Activated CD8-positive, alpha-beta memory T cell treated with anti-CD3 and anti-CD28 coated beads for 4 hours (primary cell): ENCODE results near the gene ZNF764.
"Not testable (repeated sequence)": the region's sequence is repeated elsewhere in the genome, so short reads cannot be mapped to it uniquely, and the experiment has no call there.

Experiments
- DNase-seq, 2 donors: peaks; one replicate each; pipeline ENCODE4 v3.0.0-alpha.2; 2020; ENCODE audit warnings: low read depth in 2 of 2

ZNF764 gene

DNA sequence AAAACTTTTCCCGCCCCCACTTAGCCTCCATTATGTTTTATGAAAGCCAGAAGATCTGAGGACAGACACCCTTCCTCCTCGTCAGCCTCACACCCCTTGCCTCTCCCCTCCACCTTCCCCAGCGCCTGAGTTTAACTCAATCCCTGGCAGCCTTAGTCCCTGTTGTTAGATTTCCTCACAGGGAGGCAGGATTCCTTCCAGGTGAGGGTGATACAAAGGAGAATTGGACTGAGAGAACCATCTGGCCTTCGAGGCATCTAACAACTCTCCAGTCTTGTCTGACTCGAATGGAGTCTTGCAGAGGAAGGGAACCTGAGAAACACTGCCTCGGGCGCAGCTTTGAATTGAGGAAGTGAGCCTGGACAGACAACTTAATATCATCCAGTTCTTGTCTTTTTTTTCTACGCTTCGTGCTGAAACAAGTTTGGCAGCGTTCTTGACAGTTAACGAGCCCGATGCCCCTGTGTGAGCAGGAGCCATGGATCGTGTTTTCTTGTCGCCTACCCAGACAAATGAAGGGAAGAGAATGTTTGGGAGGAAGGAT is 30.5 kb downstream of the ZNF764 start:
- DNase-seq, result no peak

DNA sequence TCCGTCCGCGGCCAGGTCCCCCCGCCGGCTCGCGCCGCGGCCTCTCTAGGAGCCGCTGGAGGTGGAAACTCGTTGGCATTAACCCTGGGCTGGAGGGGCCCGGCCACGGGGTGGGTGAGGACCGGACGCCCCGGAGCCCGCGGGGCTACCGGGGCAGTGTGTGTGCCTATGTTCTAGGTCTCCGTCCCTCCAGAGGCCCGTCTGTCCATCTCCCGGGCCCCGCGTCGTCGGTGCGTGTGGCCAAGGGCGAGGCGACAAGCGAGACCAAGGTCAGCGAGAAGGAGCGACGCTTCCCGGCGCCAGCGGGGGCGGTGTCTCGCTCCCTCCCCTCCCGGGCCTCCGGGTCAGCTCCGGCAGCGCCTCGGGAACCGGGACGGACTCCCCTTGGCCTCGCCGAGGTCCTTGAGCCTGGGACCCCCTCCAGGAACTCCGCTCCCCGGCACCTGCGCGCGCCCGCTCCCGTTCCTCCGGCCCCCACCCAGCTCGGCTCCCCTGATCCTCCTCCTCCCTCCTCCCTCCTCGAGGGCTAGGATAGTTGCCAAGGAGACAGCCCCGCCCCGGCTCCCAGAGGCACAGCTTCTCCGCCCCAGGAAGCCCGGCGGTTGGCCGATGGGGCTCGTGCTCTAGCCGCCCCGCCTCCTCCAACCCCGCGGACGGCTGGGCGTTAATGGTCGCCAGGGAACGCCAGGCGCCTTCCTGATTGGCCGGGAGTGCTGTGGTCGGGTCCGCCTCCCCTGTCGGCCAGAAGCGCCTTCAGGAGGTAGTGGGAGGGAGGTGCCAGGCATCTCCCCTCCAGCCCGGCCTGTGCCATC is 31.1 kb downstream of the ZNF764 start:
- DNase-seq, result peak; percentile 79

DNA sequence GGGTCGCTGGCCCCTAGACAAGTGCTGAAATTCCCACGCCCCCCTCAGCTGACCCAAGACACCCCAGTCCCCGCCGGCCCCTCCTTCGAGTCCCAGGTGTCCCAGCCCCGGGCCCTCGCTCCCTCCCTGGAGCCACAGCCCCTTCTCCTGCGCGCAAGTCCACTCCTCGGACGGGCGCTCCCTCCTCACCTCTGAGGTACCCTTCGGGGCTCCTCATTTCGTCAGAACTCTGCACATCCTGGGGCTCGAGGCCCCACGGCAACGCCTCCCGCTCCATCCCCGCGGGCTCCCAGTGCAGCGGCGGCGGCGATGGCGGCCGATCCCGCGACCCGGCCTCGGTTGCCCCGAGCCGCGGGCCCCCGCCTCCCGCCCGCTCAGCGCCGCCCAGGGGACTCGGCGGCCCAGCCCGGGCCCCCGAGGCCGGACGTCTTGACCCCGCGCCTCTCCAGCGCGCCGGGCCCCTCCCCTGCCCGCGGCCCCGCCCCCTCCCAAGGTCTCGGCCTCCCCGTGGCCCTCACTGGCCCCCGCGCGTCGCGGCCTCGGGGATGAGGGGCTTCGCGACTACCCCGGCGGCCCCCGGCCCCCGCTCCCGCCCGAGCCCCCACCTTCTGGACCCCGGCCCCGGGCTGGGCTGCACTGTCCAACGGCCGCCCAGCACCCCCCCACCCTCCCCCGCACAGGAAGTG is 31.9 kb downstream of the ZNF764 start, which contains the start of gene ZNF768:
ZNF768 (minus strand) TSS at position 430 of the 686 bp plus-strand sequence; CDS start at position 277, 153 bp downstream.
- peak in 1 of 2 donors; percentile 13 for DNase-seq

DNA sequence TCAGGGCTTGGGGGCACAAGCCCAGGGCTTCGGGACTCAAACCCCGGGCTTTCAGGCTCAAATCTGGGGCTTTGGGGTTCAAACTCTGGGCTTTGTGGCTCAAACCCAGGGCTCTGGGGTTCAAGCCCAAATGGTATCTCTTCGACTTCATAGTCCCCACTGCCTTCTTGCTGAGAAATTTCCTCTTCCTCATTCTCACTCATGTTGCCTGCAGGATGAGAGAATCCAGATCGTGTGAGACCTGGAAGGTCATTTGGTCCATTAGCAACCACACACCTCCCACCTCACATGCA is 32.4 kb downstream of the ZNF764 start:
- no peak for DNase-seq

DNA sequence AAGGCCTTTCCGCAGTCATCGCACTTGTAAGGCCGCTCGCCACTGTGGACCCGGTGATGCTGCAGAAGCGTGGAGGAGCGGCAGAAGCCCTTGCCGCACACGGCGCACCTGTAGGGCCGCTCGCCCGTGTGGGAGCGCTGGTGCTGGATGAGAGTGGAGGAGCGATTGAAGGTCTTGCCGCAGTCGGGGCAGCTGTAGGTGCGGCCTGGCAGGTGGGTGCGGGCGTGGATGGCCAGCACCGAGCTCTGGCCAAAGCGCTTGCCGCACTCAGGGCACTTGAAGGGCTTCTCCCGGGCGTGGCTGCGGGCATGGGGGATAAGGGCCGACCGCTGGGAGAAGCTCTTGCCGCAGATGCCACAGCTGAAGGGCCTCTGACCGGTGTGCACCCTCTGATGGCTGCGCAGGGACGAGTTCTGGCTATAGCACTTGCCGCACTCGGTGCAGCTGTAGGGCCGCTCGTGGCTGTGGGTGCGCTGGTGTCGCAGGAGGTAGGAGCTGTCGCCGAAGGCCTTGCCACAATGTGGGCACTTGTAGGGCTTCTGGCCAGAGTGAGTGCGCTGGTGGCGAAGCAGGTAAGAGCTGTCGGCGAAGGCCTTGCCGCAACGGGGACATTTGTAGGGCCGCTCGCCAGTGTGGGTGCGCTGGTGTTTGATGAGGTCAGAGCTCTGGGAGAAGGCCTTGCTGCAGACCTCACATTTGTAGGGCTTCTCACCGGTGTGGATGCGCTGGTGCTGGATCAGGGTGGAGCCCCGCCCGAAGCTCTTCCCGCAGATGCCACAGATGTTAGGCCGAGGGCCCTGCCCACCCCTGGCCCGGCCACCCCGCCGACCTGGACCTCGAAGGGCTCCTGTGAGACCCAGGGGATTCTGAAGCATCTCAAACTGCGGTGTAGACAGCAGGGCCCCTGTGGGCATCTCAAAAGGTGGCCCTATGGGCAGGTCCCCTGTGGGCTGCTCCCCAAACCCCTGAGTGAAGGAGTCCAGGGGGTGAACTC is 33.3 kb downstream of the ZNF764 start:
- no peak for DNase-seq

DNA sequence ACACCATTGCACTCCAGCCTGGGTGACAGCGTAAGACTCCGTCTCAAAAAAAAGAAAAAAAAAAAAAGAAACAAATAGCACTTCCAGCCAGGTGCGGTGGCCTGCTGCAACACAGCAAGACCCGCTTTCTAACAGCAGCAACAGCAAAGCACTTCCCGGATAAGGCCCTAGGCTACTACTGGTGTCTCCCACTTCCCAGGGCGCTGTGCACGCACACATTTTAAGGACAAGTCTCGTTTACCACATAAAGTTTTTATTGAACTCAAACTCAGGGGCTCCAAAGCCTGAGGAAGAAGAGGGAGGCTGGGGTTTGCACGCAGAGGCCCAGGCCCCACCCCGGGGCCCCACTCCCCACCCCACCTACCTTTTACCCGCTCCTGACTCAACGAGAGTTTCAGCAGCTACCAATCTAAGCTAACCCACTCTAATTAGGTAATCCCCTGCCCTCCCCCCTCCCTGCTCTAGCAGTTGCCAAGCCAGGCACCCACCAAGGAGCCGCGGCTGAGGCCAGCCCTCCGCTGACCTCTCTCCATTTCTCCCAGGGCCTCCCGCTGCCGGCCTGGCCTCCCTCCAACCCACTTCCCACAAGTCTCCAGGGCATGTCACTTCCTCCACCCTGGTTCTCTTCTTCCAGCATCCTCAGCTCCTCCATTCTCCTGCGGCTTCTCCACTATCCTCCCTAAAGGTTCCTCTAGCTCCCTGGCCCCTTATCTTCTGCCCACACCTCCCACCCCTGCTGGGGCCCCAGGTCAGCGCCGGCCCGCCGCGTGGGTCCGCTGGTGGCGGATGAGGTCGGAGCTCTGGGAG is 34.2 kb downstream of the ZNF764 start:
- DNase-seq, result no peak

DNA sequence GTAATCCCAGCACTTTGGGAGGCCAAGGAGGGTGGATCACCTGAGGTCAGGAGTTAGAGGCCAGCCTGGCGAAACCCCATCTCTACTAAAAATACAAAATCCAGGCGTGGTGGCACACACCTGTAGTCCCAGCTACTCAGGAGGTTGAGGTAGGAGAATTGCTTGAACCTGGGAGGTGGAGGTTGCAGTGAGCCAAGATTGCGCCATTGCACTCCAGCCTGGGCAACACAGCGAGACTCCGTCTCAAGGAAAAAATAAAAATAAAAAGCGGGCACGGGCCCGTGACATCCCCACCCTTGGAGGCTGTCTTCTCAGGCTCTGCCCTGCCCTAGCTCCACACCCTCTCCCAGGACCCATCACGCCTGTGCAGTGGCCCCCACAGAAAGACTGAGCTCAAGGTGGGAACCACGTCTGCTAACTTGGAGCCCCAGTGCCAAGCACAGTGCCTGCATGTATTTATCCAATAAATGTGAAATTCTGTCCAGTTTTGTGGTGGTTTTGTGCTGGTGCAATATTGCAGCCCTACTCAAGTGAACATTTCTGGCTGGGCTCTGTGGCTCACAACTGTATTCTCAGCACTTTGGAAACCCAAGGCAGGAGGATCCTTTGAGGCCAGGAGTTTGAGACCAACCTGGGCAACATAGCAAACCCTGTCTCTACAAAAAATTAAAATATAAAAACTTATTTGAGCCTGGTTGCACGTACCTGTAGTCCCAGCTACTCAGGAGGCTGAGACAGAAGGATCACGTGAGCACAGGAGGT is 35.3 kb downstream of the ZNF764 start:
- not testable (repeated sequence) for DNase-seq

DNA sequence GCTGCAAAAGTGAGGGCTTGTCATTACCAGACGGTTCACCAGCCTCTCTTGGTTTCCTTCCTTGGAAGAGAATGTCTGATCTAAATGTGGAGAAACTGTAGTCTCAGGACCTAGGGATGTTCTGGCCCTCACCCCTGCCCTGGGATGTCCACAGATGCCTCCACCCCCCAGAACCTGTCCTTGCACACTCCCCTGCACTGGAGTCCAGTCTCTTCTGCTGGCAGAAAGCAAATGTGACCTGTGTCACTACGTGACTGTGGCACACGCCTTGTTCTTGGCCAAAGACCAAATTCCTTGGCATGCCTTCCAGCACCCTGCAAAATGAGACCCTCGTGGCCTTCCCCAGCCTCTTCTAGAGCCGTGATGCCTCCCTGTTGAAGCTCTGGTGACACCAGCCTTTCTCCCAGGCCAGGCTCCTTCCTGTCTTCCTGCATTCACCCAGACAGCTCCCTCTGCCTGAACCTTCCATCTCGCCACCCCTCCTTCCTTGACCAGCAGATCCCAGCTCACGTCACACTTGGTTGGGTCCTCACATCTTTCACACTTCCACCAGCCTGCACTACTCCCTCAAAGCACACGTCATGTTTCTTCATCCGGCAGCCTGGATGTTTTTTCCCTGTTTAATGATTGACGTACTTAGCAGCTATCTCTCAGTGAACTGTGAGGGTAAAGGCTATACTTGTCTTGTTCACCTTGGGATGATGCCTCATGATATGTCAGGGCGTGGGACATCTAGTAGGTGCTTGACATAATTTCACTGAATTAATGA is 36.1 kb downstream of the ZNF764 start:
- DNase-seq, result no peak

DNA sequence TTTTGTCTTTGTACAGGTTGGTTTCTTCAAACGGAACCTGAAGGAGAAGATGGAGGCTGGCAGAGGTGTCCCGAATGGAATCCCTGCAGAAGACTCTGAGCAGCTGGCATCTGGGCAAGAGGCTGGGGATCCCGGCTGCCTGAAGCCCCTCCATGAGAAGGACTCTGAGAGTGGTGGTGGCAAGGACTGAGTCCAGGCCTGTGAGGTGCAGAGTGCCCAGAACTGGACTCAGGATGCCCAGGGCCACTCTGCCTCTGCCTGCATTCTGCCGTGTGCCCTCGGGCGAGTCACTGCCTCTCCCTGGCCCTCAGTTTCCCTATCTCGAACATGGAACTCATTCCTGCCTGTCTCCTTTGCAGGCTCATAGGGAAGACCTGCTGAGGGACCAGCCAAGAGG is 36.7 kb downstream of the ZNF764 start:
- DNase-seq, result no peak

DNA sequence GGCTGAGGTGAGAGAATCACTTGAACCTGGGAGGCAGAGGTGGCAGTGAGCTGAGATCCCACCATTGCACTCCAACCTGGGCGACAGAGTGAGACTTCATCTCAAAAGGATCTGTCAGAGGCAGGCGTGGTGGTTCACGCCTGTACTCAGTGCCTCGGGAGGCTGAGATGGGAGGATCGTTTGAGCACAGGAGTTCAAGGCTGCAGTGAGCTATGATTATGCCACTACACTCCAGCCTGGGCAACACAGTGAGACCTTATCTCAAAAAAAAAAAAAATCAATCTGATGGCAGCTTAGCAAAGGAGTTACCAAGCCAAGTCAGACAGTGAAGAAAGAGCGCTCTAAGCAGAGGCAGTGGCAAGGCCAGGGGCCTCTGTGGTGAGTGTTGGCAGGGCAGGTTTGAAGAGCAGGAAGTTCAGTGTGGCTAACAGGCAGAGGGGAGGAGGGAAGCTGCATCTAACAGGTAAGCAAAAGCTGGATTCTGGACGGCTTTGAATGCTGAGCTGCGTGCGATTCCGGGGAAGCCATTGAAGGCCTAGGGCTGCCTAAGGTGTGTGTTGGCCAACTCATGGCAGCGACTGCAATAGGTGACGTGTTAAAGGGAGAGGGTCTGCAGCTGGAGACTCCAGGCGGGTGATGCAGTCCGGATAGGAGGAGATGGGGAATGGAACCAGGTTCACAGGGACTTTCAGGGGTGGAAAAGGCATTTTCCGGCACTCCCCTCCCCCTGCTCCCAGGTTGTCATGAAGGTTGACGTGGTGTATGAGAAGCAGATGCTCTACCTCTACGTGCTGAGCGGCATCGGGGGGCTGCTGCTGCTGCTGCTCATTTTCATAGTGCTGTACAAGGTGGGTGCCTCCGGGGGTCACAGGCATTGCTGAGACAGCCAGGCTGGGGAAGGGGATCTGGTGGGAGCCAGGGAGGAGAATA is 38.8 kb downstream of the ZNF764 start:
- DNase-seq, result no peak

DNA sequence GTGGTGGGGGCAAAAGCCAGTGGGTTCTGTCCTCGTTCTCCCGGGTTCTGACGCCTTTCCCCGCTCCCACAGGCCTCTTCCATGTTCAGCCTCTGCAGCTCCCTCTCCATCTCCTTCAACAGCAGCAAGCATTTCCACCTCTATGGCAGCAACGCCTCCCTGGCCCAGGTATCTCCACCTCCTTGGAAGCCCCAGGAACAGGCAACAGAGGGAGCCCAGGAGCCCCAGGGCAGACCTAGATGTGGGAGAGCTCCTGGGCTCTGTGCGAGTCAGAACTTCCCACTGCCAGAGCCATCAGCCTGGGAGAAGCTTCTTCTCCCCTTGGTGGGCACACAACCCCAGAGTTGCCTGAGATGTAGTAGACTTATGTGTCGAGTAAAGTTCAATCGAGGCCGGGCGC is 39.6 kb downstream of the ZNF764 start:
- no peak for DNase-seq

DNA sequence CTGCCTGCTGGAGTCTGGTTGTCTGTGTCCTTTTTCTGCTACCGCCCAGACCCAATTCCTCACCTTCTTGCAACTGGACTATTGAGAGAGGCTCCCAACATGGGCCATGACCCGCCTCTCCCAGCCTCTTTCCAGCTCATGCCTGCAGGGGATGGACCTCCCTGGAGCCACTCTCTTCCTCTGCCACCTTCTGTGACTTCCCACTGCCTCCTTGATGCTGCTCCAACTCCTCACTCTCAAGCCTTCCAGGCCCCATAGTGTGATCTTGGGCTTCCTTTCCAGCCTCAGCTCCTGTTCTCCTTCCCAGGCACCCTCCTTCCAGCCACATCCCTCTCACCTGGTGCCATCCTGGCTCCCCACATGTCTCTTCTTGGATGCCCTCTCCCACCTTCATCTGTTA is 42.9 kb downstream of the ZNF764 start:
- DNase-seq, result no peak

DNA sequence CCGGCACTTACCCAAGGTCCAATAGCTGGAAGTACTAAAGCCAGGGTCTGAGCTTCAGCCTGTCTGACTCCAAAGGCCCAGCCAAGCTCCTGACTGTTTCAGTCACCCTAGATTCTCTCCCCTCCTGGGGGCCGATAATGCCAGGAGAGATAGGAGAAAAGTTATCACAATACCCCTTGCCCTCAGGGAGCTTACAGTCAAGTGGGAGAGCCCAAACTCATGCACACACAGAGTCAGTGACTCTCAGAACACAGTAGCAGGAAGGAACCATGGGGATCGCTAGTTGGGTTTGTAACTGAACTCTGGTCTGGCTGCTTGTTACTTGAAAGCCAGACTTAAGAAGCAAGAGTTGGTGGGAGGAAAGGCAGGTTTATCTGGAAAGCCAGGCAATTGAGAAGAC is 46.7 kb downstream of the ZNF764 start:
- no peak for DNase-seq

DNA sequence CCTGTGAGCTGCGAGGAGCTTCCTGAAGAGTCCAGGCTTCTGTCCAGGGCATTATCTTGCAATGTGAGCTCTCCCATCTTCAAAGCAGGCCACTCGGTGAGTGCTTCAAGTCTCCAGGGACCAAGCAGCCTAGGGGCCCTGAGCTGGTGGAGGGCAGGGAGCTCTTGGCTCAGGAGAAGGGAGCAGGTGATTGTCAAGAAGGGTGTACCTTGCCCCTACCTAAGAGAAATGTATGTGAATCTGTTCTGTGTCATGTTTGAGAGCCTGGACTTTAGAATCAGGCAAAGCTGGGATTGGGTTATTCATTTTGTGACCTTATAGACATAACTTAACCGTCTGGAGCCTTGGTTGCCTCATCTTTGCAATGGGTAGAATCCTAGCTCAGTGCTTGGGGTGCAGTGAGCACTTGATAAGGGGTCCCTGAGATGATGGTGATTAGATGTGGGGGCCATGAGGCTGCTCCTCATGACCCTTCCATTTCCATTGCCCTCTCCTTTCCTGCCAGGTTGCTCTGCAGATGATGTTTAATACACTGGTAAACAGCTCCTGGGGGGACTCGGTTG is 47.7 kb downstream of the ZNF764 start:
- no peak for DNase-seq

DNA sequence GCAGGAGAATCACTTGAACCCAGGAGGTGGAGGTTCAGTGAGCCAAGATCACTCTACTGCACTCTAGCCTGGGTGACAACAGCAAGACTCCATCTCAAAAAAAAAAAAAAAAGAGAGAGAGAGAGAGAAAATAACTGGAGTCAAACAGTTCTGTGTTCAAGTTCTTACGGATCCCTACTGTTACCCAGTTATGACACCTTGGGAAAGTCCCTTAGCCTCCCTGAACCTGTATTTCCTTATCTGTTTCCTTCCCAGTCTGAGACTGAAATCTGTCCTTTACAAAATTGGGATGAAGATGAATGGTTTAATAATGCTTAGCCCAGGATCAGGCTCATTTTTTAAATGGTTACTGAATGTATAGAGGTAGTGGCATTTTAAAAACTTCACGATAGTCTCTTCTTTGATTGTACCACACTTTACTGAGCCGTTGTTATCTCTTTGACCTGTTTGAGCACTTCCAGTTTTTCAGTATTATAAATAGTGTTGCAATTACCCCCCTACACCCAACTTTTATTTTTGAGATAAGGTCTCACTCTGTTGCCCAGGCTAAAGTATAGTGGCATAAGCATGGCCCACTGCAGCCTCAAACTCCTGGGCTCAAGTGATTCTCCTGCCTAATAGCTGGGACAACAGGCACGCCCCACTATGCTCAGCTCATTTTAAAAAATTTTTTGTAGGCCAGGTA is 49.0 kb downstream of the ZNF764 start:
- no peak for DNase-seq
